Rectal smooth muscle tissue (tissue), 1 donor: ENCODE results near the gene LIPH.
A peak's percentile ranks its signal among the peaks of the same experiment; 100 is the strongest.
"Not testable (repeated sequence)": the region's sequence is repeated elsewhere in the genome, so short reads cannot be mapped to it uniquely, and the experiment has no call there.

ENCODE experiments used
- H3K27ac ChIP-seq: one replicate; pipeline ENCODE4 v1.7.0; 2013; ENCODE audit warnings: low read depth, low read length, inconsistent platforms
- H3K27me3 ChIP-seq: one replicate; pipeline ENCODE4 v1.7.0; 2013; ENCODE audit warnings: low read length; ENCODE audit not compliant: control insufficient read depth, insufficient read depth
- H3K36me3 ChIP-seq: one replicate; pipeline ENCODE4 v1.7.0; 2013; ENCODE audit warnings: low read length; ENCODE audit not compliant: control insufficient read depth, insufficient read depth
- H3K4me1 ChIP-seq: one replicate; pipeline ENCODE4 v1.7.0; 2013; ENCODE audit warnings: low read length; ENCODE audit not compliant: control insufficient read depth, insufficient read depth
- H3K4me3 ChIP-seq: one replicate; pipeline ENCODE4 v1.7.0; 2013; ENCODE audit warnings: low read length
- H3K9ac ChIP-seq: one replicate; pipeline ENCODE4 v1.7.0; 2013; ENCODE audit warnings: low read length

LIPH gene

DNA sequence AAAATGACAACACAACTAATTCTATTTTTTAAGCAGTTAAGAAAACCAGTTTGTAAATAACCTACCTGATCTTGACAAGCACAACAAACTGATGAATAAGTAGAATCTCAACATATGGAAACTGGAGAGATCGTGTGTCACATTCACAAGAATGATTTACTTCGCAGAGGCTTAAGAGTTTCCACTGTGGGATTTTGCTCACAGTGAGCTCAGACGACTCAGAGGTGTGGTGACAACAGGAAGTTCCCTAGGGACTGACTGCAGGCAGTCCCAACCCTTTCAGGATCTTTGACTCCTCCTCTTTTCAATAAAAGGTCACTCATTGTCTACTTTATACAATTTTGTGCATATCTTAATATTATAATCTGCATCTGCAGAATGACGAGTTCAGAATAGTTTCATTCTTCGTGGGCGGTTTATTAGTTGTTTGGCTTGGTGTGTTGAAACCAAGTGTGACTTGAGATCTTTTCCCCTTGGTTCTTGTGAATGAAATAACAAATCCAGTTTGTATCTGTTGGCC, at the start of gene LIPH:
Gene LIPH (minus strand): TSS at position 231 of the 520 bp plus-strand sequence. CDS start 117 bp downstream, at position 114.
- Histone ChIP-seq H3K9ac (no peak within 1 kb of the TSS), H3K4me3 (peak within 1 kb of the TSS; percentile 24), H3K36me3 (no peaks in the 10 kb centered on the region), H3K4me1 (no peaks in the 10 kb centered on the region), H3K27me3 (no peaks in the 10 kb centered on the region), H3K27ac (no peak within 1 kb of the TSS)

DNA sequence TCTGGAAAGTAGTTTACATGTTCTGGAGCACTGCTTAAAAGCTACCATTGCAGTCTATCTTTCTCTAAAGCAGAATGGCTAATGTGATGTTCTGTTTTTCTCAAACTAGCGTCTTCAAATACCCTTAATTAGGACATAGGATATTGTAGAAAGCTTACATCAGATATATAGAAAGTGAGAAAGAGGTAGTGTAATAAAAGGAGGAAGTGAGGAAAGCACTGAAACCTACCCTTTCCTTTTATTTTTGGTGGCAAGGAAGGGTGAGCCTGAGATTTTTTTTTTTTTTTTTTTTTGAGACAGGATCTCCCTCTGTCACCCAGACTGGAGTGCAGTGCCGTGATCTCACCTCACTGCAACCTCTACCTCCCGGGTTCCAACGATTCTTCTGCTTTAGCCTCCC, 43.1 kb upstream of the LIPH start:
- Histone ChIP-seq H3K36me3 (peaks cover 5% of the 10 kb centered on the region), H3K9ac (no peak overlapping the region), H3K4me1 (no peaks in the 10 kb centered on the region), H3K27ac (no peak overlapping the region), H3K4me3 (no peak overlapping the region), H3K27me3 (no peaks in the 10 kb centered on the region)

DNA sequence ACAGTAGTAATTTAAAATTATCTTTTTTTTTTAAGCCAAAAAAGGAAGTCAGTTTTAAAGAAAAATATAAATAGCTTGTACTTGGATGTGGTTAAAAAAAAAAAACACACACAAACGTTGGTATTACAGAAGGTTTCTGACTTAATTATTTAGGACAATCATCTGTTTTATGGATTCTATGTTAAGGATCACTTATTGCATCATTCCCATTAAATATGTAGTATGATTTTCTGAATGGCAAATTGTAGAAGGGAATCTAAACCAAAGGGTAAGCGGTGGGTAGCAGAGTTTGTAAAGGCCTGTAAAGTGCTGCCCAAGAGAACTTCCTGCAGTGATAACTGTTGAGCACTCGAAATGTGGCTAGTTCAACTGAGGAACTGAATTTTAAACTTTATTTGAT, 41.7 kb upstream of the LIPH start:
- H3K27me3 ChIP-seq: no peaks in the 10 kb centered on the region

DNA sequence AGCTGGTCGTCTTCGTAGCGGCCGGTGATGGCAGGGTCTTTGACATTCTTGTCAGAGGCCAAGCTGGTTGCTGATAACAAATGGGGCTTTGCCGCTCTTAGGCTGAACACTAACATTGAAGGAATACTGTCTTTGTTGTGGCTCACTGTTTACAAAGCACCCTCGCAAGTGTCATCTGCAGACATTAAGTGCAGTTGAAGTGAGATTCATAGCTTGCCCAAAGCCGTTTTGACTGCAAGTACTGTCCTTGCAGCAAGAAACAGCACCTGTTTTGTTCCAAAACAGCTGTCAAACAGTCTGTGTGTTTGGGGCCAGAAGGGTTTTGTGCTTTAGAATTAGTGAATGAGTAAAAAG, 34.3 kb upstream of the LIPH start:
- Histone ChIP-seq H3K27ac (peak overlapping the region; percentile 96), H3K4me3 (peak overlapping the region; percentile 99), H3K27me3 (peaks cover 2% of the 10 kb centered on the region), H3K9ac (peak overlapping the region; percentile 99), H3K4me1 (peaks cover 3% of the 10 kb centered on the region), H3K36me3 (no peaks in the 10 kb centered on the region)

More for the DNA sequence above, 41.7 kb upstream of the LIPH start:
- Histone ChIP-seq H3K27ac (no peak overlapping the region), H3K4me3 (no peak overlapping the region), H3K36me3 (no peaks in the 10 kb centered on the region), H3K9ac (no peak overlapping the region), H3K4me1 (no peaks in the 10 kb centered on the region)

DNA sequence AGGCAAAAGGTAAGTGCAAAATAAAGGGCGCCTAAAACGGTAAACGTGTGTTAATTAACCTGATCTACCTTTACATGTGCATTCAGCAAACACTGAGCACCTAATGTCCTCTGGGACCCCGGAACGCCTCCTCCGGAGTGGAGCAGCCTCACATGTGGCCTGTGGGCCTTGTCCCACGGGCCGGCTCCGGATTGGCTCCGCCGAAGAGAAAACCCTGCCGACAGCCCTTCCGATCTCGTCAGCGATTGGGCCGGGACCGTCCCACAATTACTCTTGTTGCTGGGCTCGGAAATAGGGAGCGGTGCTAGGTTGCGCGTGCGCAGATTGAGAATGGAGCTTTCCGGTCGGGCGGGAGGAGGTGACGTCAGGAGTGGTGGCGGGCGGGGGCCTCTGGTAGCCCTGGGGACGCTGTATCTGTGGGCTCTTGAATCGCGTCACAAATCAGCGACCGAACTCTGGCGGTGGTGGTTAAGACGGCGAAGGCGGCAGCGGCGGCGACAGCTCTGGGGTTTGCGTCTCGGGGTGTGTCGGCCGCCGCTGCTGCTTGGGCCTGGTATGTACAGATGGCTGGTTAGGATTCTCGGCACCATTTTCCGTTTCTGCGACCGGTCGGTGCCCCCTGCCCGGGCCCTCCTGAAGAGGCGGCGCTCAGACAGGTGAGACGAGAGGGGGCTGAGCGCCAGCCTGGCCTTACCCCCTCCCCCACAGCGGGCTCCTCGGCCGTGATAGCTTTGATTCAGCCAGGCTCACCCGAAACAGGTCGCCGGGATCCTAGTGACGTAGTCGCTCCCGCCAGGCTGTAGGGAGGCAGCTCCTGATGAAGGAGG, 33.7 kb upstream of the LIPH start, which contains the start of gene SENP2:
Gene SENP2 (plus strand): TSS at position 437 of the 827 bp plus-strand sequence. CDS start 119 bp downstream, at position 556.
- Histone ChIP-seq H3K4me3 (peak within 1 kb of the TSS; percentile 99), H3K27ac (peak within 1 kb of the TSS; percentile 96), H3K4me1 (peaks cover 3% of the 10 kb centered on the region), H3K9ac (peak within 1 kb of the TSS; percentile 99), H3K36me3 (no peaks in the 10 kb centered on the region), H3K27me3 (peaks cover 2% of the 10 kb centered on the region)

DNA sequence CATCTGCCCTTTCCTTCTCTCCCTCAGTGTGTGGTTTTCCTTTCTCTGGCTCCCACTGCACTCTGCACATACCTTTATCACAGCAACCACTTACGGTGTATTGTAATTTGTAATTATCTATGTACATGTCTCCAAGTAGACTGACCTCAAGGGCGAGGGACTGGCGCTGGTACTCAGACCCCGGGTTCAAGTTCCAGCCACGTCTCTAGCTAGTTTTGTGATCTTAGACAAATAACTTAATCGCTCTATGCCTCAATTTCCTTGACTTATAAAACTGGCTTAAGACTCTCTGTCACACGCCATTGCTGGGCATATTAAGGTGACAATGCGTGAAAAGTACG, 33.1 kb upstream of the LIPH start:
- peaks cover 2% of the 10 kb centered on the region for H3K27me3 ChIP-seq
- H3K36me3 ChIP-seq: no peaks in the 10 kb centered on the region
- peak overlapping the region; percentile 96 for H3K27ac ChIP-seq
- peak overlapping the region; percentile 75 for H3K9ac ChIP-seq
- peaks cover 3% of the 10 kb centered on the region for H3K4me1 ChIP-seq
- H3K4me3 ChIP-seq: peak overlapping the region; percentile 88

DNA sequence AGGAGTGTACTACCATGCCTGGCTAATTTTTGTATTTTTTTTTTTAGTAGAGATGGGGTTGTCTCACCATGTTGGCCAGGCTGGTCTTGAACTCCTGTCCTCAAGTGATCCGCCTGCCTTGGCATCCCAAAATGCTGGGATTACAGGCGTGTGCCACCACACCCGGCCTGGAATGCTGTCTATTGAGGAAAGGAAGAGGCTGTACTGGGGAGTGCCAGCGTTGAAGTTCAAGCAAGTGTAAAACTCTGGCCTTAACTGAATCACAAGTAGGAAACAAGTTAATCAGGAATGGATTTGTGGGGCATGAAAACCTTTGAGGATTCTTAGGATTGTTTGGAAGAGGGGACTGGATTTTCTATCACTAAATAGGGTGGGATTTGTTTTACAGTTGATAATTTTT, 32.3 kb upstream of the LIPH start:
- no peaks in the 10 kb centered on the region for H3K36me3 ChIP-seq
- peaks cover 3% of the 10 kb centered on the region for H3K4me1 ChIP-seq
- H3K27ac ChIP-seq: no peak overlapping the region
- no peak overlapping the region for H3K4me3 ChIP-seq
- peaks cover 2% of the 10 kb centered on the region for H3K27me3 ChIP-seq
- no peak overlapping the region for H3K9ac ChIP-seq

DNA sequence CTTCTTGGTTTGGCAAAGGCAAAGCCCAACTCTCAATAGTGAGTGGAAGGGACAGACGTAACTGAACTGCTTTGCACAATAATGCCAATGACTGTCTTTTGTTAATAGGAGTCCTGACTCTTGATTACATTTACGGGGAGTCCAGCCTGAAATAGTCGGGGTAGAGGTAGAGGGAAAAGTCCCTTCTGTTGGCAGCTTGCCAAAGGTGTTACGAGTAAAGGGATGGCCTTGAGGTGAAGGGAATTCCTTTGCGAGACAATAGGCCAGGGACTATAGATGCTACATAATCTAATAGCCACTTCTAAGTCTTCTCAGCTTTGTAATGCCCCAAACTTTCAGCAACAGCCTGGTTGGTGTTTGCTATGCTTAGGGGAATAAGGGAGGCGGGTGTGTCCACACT, 31.5 kb upstream of the LIPH start:
- no peak overlapping the region for H3K9ac ChIP-seq
- H3K27me3 ChIP-seq: peaks cover 2% of the 10 kb centered on the region
- H3K36me3 ChIP-seq: no peaks in the 10 kb centered on the region
- no peak overlapping the region for H3K4me3 ChIP-seq
- peaks cover 3% of the 10 kb centered on the region for H3K4me1 ChIP-seq
- H3K27ac ChIP-seq: no peak overlapping the region

DNA sequence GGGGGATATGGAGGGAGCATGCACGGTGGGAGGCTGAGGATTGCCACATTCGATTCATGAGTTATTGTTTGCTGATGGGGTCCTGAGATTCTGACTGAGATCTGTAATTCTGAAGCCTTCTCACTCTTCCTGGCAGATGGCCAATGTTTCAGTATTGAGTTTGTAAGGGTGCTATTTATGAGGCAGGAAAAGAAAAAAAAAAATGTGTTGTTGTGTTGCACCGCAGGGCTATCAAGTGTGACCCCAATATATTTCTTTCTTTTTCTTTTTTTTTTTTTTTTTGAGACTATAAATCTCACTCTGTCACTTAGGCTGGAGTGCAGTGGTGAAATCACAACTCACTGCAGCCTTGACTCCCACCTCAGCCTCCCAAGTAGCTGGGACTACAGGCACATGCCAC, 30.5 kb upstream of the LIPH start:
- Histone ChIP-seq H3K4me1 (peaks cover 3% of the 10 kb centered on the region), H3K27ac (no peak overlapping the region), H3K9ac (no peak overlapping the region), H3K36me3 (no peaks in the 10 kb centered on the region), H3K27me3 (peaks cover 2% of the 10 kb centered on the region), H3K4me3 (no peak overlapping the region)

DNA sequence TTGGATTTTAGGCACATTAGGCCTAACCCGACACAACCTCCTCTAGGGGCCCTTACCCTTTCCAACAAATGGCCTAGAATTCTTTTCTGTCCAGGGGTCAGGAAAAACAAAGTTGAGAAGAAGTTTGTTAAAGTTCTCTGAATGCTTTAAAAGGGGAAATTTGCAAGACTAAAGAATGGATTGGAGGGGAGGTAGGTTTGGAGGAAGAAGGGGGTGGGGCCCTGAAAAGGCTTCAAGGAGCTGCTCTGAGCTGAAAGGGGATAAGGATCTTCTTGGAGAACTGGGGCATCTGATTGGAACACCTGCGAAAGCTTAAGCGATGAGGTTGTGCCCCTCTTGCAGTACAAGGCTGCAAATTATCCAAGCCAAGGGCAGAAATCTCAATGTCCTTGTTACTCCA, 29.8 kb upstream of the LIPH start:
- Histone ChIP-seq H3K9ac (no peak overlapping the region), H3K27ac (no peak overlapping the region), H3K36me3 (no peaks in the 10 kb centered on the region), H3K4me3 (no peak overlapping the region), H3K4me1 (peaks cover 3% of the 10 kb centered on the region), H3K27me3 (peaks cover 2% of the 10 kb centered on the region)

DNA sequence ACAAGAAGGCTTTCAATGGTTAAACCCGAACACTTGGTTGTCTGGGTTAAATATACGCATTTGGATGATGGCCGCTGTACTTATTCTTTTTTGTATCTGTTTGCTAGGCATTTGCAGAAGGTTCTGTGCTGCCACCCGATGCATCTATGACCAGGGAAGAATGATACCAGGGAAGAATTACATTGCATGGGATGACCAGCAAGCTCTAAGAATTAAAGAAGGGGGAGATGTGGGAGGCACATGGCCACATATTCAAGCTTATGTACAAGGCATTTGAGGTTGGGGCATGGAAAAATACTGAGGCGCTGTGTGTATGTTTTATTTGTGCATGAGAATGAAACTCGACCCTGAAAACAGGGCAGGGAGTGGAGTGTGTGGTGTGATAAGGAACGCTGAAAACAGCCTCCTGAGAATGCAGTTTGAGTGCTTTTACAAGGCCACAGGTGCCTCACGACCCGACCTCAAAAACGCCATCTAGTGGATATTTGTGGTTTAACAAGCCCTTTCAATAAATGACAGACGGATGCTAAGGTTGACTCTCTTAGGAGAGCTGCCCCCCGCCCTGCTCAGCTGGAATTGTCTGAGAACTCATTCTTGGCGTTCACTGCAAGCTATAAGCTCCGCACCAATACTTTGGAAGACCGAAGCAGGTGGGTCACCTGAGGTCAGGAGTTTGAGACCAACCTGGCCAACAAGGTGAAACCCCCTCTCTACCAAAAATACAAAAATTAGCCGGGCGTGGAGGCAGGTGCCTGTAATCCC, 22.9 kb upstream of the LIPH start:
- not testable (repeated sequence) for H3K4me1 ChIP-seq, H3K27ac ChIP-seq

DNA sequence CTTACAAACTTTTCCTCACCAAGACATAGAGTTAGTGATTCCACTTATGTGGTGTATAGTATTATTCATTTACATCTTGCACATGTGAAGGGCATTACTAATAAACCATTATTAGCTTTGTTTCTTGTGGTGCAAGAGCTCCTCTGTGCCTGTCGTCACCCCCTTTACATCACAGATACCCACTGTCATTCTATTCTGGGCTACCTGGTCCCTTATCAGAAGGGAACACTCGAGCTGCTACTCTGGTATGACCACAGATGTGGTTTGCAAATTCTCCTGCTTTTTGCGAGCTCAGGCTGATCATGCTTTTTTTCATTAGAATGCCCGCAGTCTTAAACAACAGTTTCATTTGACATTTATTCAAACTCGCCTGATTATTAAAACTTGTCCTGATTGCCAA, 19.8 kb upstream of the LIPH start:
- no peaks in the 10 kb centered on the region for H3K27me3 ChIP-seq
- no peak overlapping the region for H3K27ac ChIP-seq
- H3K4me3 ChIP-seq: no peak overlapping the region
- no peaks in the 10 kb centered on the region for H3K4me1 ChIP-seq
- no peaks in the 10 kb centered on the region for H3K36me3 ChIP-seq
- H3K9ac ChIP-seq: no peak overlapping the region

More for the DNA sequence above, 22.9 kb upstream of the LIPH start:
- H3K9ac ChIP-seq, H3K36me3 ChIP-seq, H3K4me3 ChIP-seq, H3K27me3 ChIP-seq: not testable (repeated sequence)
